ENCODE results near the gene APOD. TPM values are rescaled to one million over a fixed set of nuclear protein-coding genes. Genes with fewer than 3 reads are reported as not detected.

The APOD gene
- total RNA-seq, 1 donor from 2014 or later: 549 TPM

GRCh38 chr3:195557322-195557721 is 26.4 kb downstream of the APOD start:
- Histone ChIP-seq H3K9me3 (no peaks in the 10 kb centered on the region), H3K27ac (no peak overlapping the region), H3K36me3 (no peaks in the 10 kb centered on the region), H3K4me1 (no peaks in the 10 kb centered on the region), H3K27me3 (no peaks in the 10 kb centered on the region), H3K4me3 (no peak overlapping the region)
- intact Hi-C loops (cut with DNase I): no loop called here
- DNase-seq (ENCODE audit: extremely low spot score in 2 of 2): no peak
- no peak for TF ChIP-seq POLR2A (IDR thresholded peaks at IDR 0.05)
- no peak for TF ChIP-seq CTCF (IDR thresholded peaks at IDR 0.05)
- no peak for TF ChIP-seq POLR2AphosphoS5 (IDR thresholded peaks at IDR 0.05; ENCODE audit: insufficient read depth in 1 of 2, low read depth in 1 of 2)

- Histone ChIP-seq H3K4me3 (no peak overlapping the region), H3K9me3 (no peaks in the 10 kb centered on the region), H3K36me3 (no peaks in the 10 kb centered on the region), H3K27me3 (no peaks in the 10 kb centered on the region), H3K27ac (no peak overlapping the region), H3K4me1 (peaks cover 8% of the 10 kb centered on the region)
- DNase-seq (ENCODE audit: extremely low spot score in 2 of 2): no peak
- intact Hi-C loops (cut with DNase I): no loop called here
- TF ChIP-seq POLR2A (IDR thresholded peaks at IDR 0.05): no peak
- no peak for TF ChIP-seq CTCF (IDR thresholded peaks at IDR 0.05)
- no peak for TF ChIP-seq POLR2AphosphoS5 (IDR thresholded peaks at IDR 0.05; ENCODE audit: insufficient read depth in 1 of 2, low read depth in 1 of 2)
These were observed 27.4 kb downstream of the APOD start for GRCh38 chr3:195556390-195556789.

GRCh38 chr3:195555110-195555509 is 28.6 kb downstream of the APOD start:
- no peaks in the 10 kb centered on the region for H3K27me3 ChIP-seq
- intact Hi-C loops (cut with DNase I): no loop called here
- no peak overlapping the region for H3K27ac ChIP-seq
- H3K4me1 ChIP-seq: peaks cover 20% of the 10 kb centered on the region
- H3K36me3 ChIP-seq: no peaks in the 10 kb centered on the region
- H3K4me3 ChIP-seq: no peak overlapping the region
- DNase-seq (ENCODE audit: extremely low spot score in 2 of 2): no peak
- H3K9me3 ChIP-seq: no peaks in the 10 kb centered on the region
- no peak for TF ChIP-seq POLR2AphosphoS5 (IDR thresholded peaks at IDR 0.05; ENCODE audit: insufficient read depth in 1 of 2, low read depth in 1 of 2)
- TF ChIP-seq POLR2A (IDR thresholded peaks at IDR 0.05): no peak
- TF ChIP-seq CTCF (IDR thresholded peaks at IDR 0.05): no peak

- intact Hi-C loops (cut with DNase I): no loop called here
- no peaks in the 10 kb centered on the region for H3K36me3 ChIP-seq
- H3K27me3 ChIP-seq: no peaks in the 10 kb centered on the region
- H3K27ac ChIP-seq: no peak overlapping the region
- DNase-seq (ENCODE audit: extremely low spot score in 2 of 2): no peak
- H3K4me1 ChIP-seq: peaks cover 23% of the 10 kb centered on the region
- no peaks in the 10 kb centered on the region for H3K9me3 ChIP-seq
- no peak for TF ChIP-seq POLR2AphosphoS5 (IDR thresholded peaks at IDR 0.05; ENCODE audit: insufficient read depth in 1 of 2, low read depth in 1 of 2)
- no peak for TF ChIP-seq POLR2A (IDR thresholded peaks at IDR 0.05)
- no peak overlapping the region for H3K4me3 ChIP-seq
These were observed 29.3 kb downstream of the APOD start for GRCh38 chr3:195554458-195554857.

GRCh38 chr3:195553268-195553667 is 30.5 kb downstream of the APOD start:
- intact Hi-C loops (cut with DNase I): no loop called here
- Histone ChIP-seq H3K27ac (no peak overlapping the region), H3K4me3 (no peak overlapping the region), H3K4me1 (peaks cover 23% of the 10 kb centered on the region), H3K36me3 (no peaks in the 10 kb centered on the region), H3K27me3 (no peaks in the 10 kb centered on the region), H3K9me3 (no peaks in the 10 kb centered on the region)
- no peak for TF ChIP-seq POLR2A (IDR thresholded peaks at IDR 0.05)
- no peak for TF ChIP-seq CTCF (IDR thresholded peaks at IDR 0.05)
- no peak for DNase-seq (ENCODE audit: extremely low spot score in 2 of 2)

All from vagina (tissue), 2 donors.